HL-60 (cell line): ENCODE data around the gene PLAAT2.
"Not testable (repeated sequence)": the region's sequence is repeated elsewhere in the genome, so short reads cannot be mapped to it uniquely, and the experiment has no call there.

Experiments used
- DNase-seq, 2 experiments: peaks; one replicate each; pipeline ENCODE4 v3.0.0-alpha.2; 2010 to 2020; ENCODE audit warnings: low read depth in 1 of 2, low spot score in 1 of 2
- H3K27ac ChIP-seq: fragments of 250-450 bp; sonication (Bioruptor Pico); replicated peaks from 2 replicates; pipeline ENCODE4 v1.5.1; 2020; ENCODE audit warnings: mild to moderate bottlenecking, moderate library complexity
- H3K27me3 ChIP-seq: fragments of 250-450 bp; sonication (Bioruptor Pico); 2 replicates; pipeline ENCODE4 v1.5.1; 2021; ENCODE audit warnings: mild to moderate bottlenecking, moderate library complexity; ENCODE audit not compliant: insufficient read depth, poor library complexity, severe bottlenecking
- H3K4me3 ChIP-seq: replicated peaks from 2 replicates; pipeline ENCODE4 v1.5.1; 2011; ENCODE audit warnings: mild to moderate bottlenecking, control low read depth, low read length; ENCODE audit not compliant: insufficient read depth
- CTCF ChIP-seq: IDR thresholded peaks from one replicate; pipeline ENCODE4 v1.5.1; 2011; ENCODE audit warnings: low read length, control low read depth, inconsistent platforms; ENCODE audit not compliant: insufficient read depth
- GABPA ChIP-seq: IDR thresholded peaks from 2 replicates; pipeline ENCODE4 v1.6.1; 2012; ENCODE audit warnings: low read depth
- POLR2AphosphoS5 ChIP-seq: IDR thresholded peaks from 2 replicates; pipeline ENCODE4 v1.6.1; 2012; ENCODE audit warnings: low read depth
- REST ChIP-seq: IDR thresholded peaks from 2 replicates; pipeline ENCODE4 v1.6.1; 2012; ENCODE audit warnings: low read depth; ENCODE audit not compliant: insufficient replicate concordance
- SPI1 ChIP-seq: IDR thresholded peaks from 2 replicates; pipeline ENCODE4 v1.6.1; 2012; ENCODE audit warnings: low read depth, mild to moderate bottlenecking, borderline replicate concordance

Gene PLAAT2

GRCh38 chr11:63608353-63609345 lies 45.5 kb upstream of the PLAAT2 start:
- Histone ChIP-seq H3K27me3 (peaks cover 9% of the 10 kb centered on the region), H3K4me3 (no peak overlapping the region), H3K27ac (no peak overlapping the region)
- no peak for DNase-seq
- TF ChIP-seq GABPA (no peak), SPI1 (no peak), REST (no peak)

GRCh38 chr11:63603180-63603518 lies 40.0 kb upstream of the PLAAT2 start:
- Histone ChIP-seq H3K27ac (no peak overlapping the region), H3K27me3 (no peaks in the 10 kb centered on the region), H3K4me3 (no peak overlapping the region)
- DNase-seq, result no peak
- TF ChIP-seq POLR2AphosphoS5 (no peak), CTCF (no peak), SPI1 (no peak)

GRCh38 chr11:63602290-63603179 lies 39.4 kb upstream of the PLAAT2 start:
- not testable (repeated sequence) for DNase-seq, H3K27ac ChIP-seq

GRCh38 chr11:63599211-63600122 lies 36.3 kb upstream of the PLAAT2 start:
- Histone ChIP-seq H3K4me3 (no peak overlapping the region), H3K27me3 (no peaks in the 10 kb centered on the region), H3K27ac (no peak overlapping the region)
- DNase-seq, result no peak
- TF ChIP-seq REST (no peak), GABPA (no peak), SPI1 (no peak), CTCF (no peak), POLR2AphosphoS5 (no peak)

More at GRCh38 chr11:63602290-63603179, 39.4 kb upstream of the PLAAT2 start:
- not testable (repeated sequence) for H3K4me3 ChIP-seq, H3K27me3 ChIP-seq
